PC-3 (cell line): ENCODE results near the gene TXNDC16. TPM values are rescaled to one million over a fixed set of nuclear protein-coding genes. Genes with fewer than 3 reads are reported as not detected.

ENCODE experiments used
- ATAC-seq: fragments of 200-7000 bp; cut with Tn5 transposase; 2 replicates; pipeline ENCODE4 v1.9.1; 2020; ENCODE audit warnings: mild to moderate bottlenecking, moderate library complexity
- BruUV-seq: library from RNA; stranded (reverse); fragments of 400-500 nt; replicated peaks from 2 replicates; lab custom pipeline; 2021; lab: Mats Ljungman, UMichigan
- CTCF ChIA-PET: fragments of 300-600 bp; sonication (Branson Sonifier 250); formaldehyde crosslinking; loops from one replicate; lab custom pipeline; 2022; ENCODE audit warnings: antibody characterized with exemption; lab: Charles Lee
- POLR2A ChIA-PET: fragments of 300-600 bp; sonication (Branson Sonifier 250); formaldehyde crosslinking; loops from one replicate; lab custom pipeline; 2022; ENCODE audit warnings: antibody characterized with exemption; ENCODE audit not compliant: unreplicated experiment; lab: Charles Lee
- DNase-seq: peaks from one replicate; pipeline ENCODE4 v3.0.0-alpha.2; 2015
- H2AFZ ChIP-seq: fragments of 300-600 bp; sonication (generic); 2 replicates; pipeline ENCODE4 v1.6.0; 2016; ENCODE audit warnings: antibody characterized with exemption, low read length
- H3F3A ChIP-seq: fragments of 300-600 bp; sonication (generic); one replicate; pipeline ENCODE4 v1.6.0; 2017; ENCODE audit warnings: antibody characterized with exemption, low read length, control low read depth, mild to moderate bottlenecking; ENCODE audit not compliant: unreplicated experiment
- H3K27ac ChIP-seq: fragments of 300-600 bp; sonication (generic); 2 replicates; pipeline ENCODE4 v1.5.1; 2016; ENCODE audit warnings: mild to moderate bottlenecking, low read length
- H3K27me3 ChIP-seq: fragments of 300-600 bp; sonication (generic); 2 replicates; pipeline ENCODE4 v1.6.1; 2016; ENCODE audit warnings: low read length, mixed read lengths
- H3K36me3 ChIP-seq: fragments of 300-600 bp; sonication (generic); 2 replicates; pipeline ENCODE4 v1.6.1; 2016; ENCODE audit warnings: low read depth, mixed run types, low read length, mixed read lengths
- H3K4me1 ChIP-seq: fragments of 300-600 bp; sonication (generic); 2 replicates; pipeline ENCODE4 v1.5.1; 2016; ENCODE audit warnings: low read length; ENCODE audit not compliant: insufficient read depth
- H3K4me2 ChIP-seq: fragments of 300-600 bp; sonication (generic); 2 replicates; pipeline ENCODE4 v1.6.0; 2016; ENCODE audit warnings: low read length
- H3K4me3 ChIP-seq: fragments of 300-600 bp; sonication (generic); 2 replicates; pipeline ENCODE4 v1.5.1; 2016; ENCODE audit warnings: mild to moderate bottlenecking, low read length, mixed read lengths
- H3K79me2 ChIP-seq: fragments of 300-600 bp; sonication (generic); 2 replicates; pipeline ENCODE4 v1.6.1; 2017; ENCODE audit warnings: low read length, mixed read lengths
- H3K9ac ChIP-seq: fragments of 300-600 bp; sonication (generic); 2 replicates; pipeline ENCODE4 v1.6.0; 2016; ENCODE audit warnings: mild to moderate bottlenecking, low read length
- H3K9me2 ChIP-seq: fragments of 300-600 bp; sonication (generic); replicated peaks from 2 replicates; pipeline ENCODE4 v1.6.1; 2016; ENCODE audit warnings: mixed run types, low read length, mixed read lengths
- H3K9me3 ChIP-seq: fragments of 300-600 bp; sonication (generic); 2 replicates; pipeline ENCODE4 v1.6.1; 2016; ENCODE audit warnings: low read length, mixed read lengths
- H4K20me1 ChIP-seq: fragments of 300-600 bp; sonication (generic); 2 replicates; pipeline ENCODE4 v1.6.1; 2016; ENCODE audit warnings: low read length, mixed read lengths
- CTCF ChIP-seq: fragments of 300-600 bp; sonication (generic); conservative IDR thresholded peaks from 2 replicates; pipeline ENCODE4 v1.5.1; 2017; ENCODE audit warnings: antibody characterized with exemption, low read depth, mild to moderate bottlenecking, low read length
- EZH2 ChIP-seq: fragments of 300-600 bp; sonication (generic); IDR thresholded peaks from one replicate; pipeline ENCODE4 v1.6.1; 2017; ENCODE audit warnings: antibody characterized with exemption, mild to moderate bottlenecking, low read length; ENCODE audit not compliant: unreplicated experiment
- EZH2phosphoT487 ChIP-seq: fragments of 300-600 bp; sonication (generic); IDR thresholded peaks from 2 replicates; pipeline ENCODE4 v1.6.1; 2018; ENCODE audit warnings: mild to moderate bottlenecking, antibody characterized with exemption, low read length, borderline replicate concordance
- intact Hi-C: fragments of 100-400 bp; cut with micrococcal nuclease; formaldehyde crosslinking; loops from 2 replicates; pipeline ENCODE4 v1.9.0; 2023
- total RNA-seq: library from RNA; depleted of rRNA; stranded (reverse); fragments of >200 nt; gene quantifications from 2 replicates; pipeline ENCODE4 v1.2.3, GENCODE V29; 2014

TXNDC16 gene
- total RNA-seq, 1 experiment from 2014 or later = 4.0 TPM

- no peaks in the 10 kb centered on the region for H3K36me3 ChIP-seq
- no peaks in the 10 kb centered on the region for H3K27me3 ChIP-seq
- no peak for DNase-seq
- TF ChIP-seq EZH2 = no peak
- TF ChIP-seq EZH2phosphoT487 = no peak
- TF ChIP-seq CTCF = no peak
- intact Hi-C loops = no loop called here
- H3K4me1 ChIP-seq = no peaks in the 10 kb centered on the region
- no peak overlapping the region for H2AFZ ChIP-seq
- no peak overlapping the region for H3K4me3 ChIP-seq
- H3K79me2 ChIP-seq = no peaks in the 10 kb centered on the region
- H3K9ac ChIP-seq = no peak overlapping the region
- no peak overlapping the region for H3K27ac ChIP-seq
- H3F3A ChIP-seq = no peaks in the 10 kb centered on the region
- no peaks in the 10 kb centered on the region for H3K9me2 ChIP-seq
- ChIA-PET POLR2A (interaction anchor here (0.7 kb wide), 1 partner anchor 41 kb away, joined by 3 read pairs; no protein-coding TSS in a partner anchor), CTCF (no interaction called here)
- no peak for ATAC-seq
- no peaks in the 10 kb centered on the region for H3K9me3 ChIP-seq
- H3K4me2 ChIP-seq = no peak overlapping the region
- H4K20me1 ChIP-seq = no peaks in the 10 kb centered on the region
- no TSS peak for BruUV-seq
Measured at GRCh38 chr14:52439476-52439875, 112.8 kb downstream of the TXNDC16 start.

GRCh38 chr14:52434955-52435354 lies 117.3 kb downstream of the TXNDC16 start:
- Histone ChIP-seq H3K27me3 (no peaks in the 10 kb centered on the region), H3K9ac (no peak overlapping the region), H3K4me1 (peaks cover 4% of the 10 kb centered on the region; the same call in 1 of the 2 replicates), H3K4me2 (no peak overlapping the region), H3K79me2 (no peaks in the 10 kb centered on the region), H3K9me2 (no peaks in the 10 kb centered on the region), H3K36me3 (no peaks in the 10 kb centered on the region), H3K9me3 (no peaks in the 10 kb centered on the region), H3K4me3 (no peak overlapping the region), H3K27ac (no peak overlapping the region), H3F3A (no peaks in the 10 kb centered on the region), H2AFZ (no peak overlapping the region), H4K20me1 (no peaks in the 10 kb centered on the region)
- peak; percentile 91 for ATAC-seq
- TF ChIP-seq EZH2 = no peak
- no peak for TF ChIP-seq EZH2phosphoT487
- no peak for TF ChIP-seq CTCF
- BruUV-seq = no TSS peak
- ChIA-PET POLR2A (interaction anchor here (0.6 kb wide), 1 partner anchor 28 kb away, joined by 11 read pairs; no protein-coding TSS in a partner anchor), CTCF (interaction anchor here (0.6 kb wide), 1 partner anchor 12 kb away, joined by 8 read pairs; no protein-coding TSS in a partner anchor)
- DNase-seq = no peak
- intact Hi-C loops = no loop called here

- intact Hi-C loops = no loop called here
- H3K27ac ChIP-seq = no peak overlapping the region
- no peak overlapping the region for H3K4me3 ChIP-seq
- ChIA-PET POLR2A (no interaction called here), CTCF (no interaction called here)
- H3K9me2 ChIP-seq = no peaks in the 10 kb centered on the region
- no peak overlapping the region for H3K9ac ChIP-seq
- no peak overlapping the region for H3K4me2 ChIP-seq
- H3K4me1 ChIP-seq = peaks cover 13% of the 10 kb centered on the region
- H4K20me1 ChIP-seq = no peaks in the 10 kb centered on the region
- no peaks in the 10 kb centered on the region for H3K27me3 ChIP-seq
- H3F3A ChIP-seq = no peaks in the 10 kb centered on the region
- TF ChIP-seq EZH2 (no peak), EZH2phosphoT487 (no peak), CTCF (no peak)
- no peak for DNase-seq
- no peaks in the 10 kb centered on the region for H3K9me3 ChIP-seq
- no peaks in the 10 kb centered on the region for H3K79me2 ChIP-seq
- BruUV-seq = no TSS peak
- no peak for ATAC-seq
- H3K36me3 ChIP-seq = no peaks in the 10 kb centered on the region
- H2AFZ ChIP-seq = no peak overlapping the region
Measured at GRCh38 chr14:52430474-52430873, 121.8 kb downstream of the TXNDC16 start.
